GM10248 (cell line): Measurements from ENCODE around the gene GALK1.
"Not testable (repeated sequence)": the region's sequence is repeated elsewhere in the genome, so short reads cannot be mapped to it uniquely, and the experiment has no call there.

ENCODE experiments used
- CTCF ChIA-PET: fragments of 300-600 bp; sonication (Branson Sonifier 250); formaldehyde crosslinking; extraction: SDS; loops from one replicate; lab custom pipeline; 2021; ENCODE audit warnings: antibody characterized with exemption; lab: Yijun Ruan, JAX
- POLR2A ChIA-PET: fragments of 350-650 bp; sonication (Branson Sonifier 250); formaldehyde crosslinking; extraction: SDS; loops from one replicate; lab custom pipeline; 2020; ENCODE audit warnings: antibody characterized with exemption; lab: Yijun Ruan, JAX
- DNase-seq: peaks from one replicate; pipeline ENCODE4 v3.0.0; 2012; ENCODE audit errors: extremely low spot score
- TF ChIP-seq, protein P1 (sequence below): IDR thresholded peaks from 2 replicates; pipeline ENCODE4 v1.5.1; 2012; ENCODE audit warnings: mild to moderate bottlenecking, low read depth; ENCODE audit errors: extremely low read depth, missing control alignments, control extremely low read depth

The GALK1 gene

DNA sequence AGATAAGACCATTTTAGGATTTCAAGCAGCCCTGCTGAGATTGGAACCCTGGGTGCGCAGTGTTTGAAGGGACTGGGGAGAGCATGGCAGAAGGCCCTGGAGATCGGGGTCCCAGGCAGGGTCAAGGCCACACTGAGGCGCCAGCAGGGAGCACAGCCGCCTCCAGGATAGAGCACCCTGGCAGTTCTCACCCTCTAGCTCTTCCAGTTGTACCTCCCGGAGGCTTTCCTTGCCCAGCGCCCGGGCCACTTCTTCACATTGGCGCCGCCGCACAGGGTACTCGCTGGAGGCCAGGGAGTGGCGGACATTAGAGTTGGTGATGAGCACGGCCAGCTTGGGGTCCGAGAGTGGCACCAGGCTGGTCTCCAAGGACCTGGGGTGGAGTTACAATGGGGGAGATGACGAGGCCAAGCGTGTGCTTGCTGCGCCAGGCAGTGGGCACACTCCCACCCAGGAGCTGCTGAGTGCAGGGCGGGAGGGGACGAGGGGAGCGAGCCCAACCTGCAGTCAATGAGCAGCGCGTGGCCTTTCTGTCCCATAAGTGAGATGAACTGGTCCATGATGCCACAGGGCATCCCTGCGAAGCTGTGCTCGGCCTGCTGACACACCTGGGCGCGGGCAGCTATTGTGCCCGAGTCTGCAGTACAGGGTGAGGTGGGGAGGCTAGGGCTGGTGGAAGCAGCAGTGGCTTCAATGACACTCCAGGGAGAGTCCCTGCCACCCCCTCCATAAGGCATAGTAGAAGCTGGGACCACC, 2.3 kb downstream of the GALK1 start:
- ChIA-PET CTCF (interaction anchor here (0.9 to 6.1 kb wide), 13 partner anchors 9 to 161 kb away, joined by 3 to 106 read pairs (median 9); partner anchors contain the start of genes SMIM5 and TRIM65), POLR2A (interaction anchor here (0.6 to 6.2 kb wide), 4 partner anchors 13 to 475 kb away, joined by 3 to 97 read pairs (median 3); no protein-coding TSS in a partner anchor)
- DNase-seq, result no peak
- TF ChIP-seq, protein P1, sequence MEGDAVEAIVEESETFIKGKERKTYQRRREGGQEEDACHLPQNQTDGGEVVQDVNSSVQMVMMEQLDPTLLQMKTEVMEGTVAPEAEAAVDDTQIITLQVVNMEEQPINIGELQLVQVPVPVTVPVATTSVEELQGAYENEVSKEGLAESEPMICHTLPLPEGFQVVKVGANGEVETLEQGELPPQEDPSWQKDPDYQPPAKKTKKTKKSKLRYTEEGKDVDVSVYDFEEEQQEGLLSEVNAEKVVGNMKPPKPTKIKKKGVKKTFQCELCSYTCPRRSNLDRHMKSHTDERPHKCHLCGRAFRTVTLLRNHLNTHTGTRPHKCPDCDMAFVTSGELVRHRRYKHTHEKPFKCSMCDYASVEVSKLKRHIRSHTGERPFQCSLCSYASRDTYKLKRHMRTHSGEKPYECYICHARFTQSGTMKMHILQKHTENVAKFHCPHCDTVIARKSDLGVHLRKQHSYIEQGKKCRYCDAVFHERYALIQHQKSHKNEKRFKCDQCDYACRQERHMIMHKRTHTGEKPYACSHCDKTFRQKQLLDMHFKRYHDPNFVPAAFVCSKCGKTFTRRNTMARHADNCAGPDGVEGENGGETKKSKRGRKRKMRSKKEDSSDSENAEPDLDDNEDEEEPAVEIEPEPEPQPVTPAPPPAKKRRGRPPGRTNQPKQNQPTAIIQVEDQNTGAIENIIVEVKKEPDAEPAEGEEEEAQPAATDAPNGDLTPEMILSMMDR, result no peak

DNA sequence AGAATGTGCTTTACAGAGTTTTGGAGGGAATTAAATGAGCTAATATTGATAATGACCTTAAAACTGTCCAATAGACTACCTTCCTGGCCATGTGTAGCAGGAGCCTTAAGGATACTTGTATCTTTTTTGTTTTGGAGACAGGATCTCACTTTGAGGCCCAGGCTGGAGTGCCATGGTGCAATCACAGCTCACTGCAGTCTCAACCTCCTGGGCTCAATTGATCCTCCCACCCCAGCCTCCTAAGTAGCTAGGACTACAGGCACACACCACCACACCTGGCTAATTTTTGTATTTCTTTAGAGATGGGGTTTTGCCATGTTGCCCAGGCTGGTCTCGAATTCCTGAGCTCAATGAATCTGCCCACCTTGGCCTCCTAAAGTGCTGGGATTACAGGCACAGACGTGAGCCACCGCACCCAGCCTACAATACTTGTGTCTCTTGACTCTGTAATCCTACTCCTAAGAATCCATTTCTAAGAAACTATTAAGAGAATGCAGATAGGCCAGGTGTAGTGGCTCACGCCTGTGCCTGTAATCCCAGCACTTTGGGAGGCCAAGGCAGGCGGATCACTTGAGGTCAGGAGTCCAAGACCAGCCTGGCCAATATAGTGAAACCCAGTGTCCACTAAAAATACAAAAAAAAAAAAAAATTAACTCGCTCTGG, 4.9 kb downstream of the GALK1 start:
- POLR2A ChIA-PET, result interaction anchor here (0.5 to 0.6 kb wide), 2 partner anchors 81 to 95 kb away, joined by 5 read pairs; partner anchors contain the start of gene WBP2
- CTCF ChIA-PET, result interaction anchor here (0.7 to 2.9 kb wide), 5 partner anchors 10 to 88 kb away, joined by 3 to 12 read pairs (median 6); no protein-coding TSS in a partner anchor
- not testable (repeated sequence) for DNase-seq

DNA sequence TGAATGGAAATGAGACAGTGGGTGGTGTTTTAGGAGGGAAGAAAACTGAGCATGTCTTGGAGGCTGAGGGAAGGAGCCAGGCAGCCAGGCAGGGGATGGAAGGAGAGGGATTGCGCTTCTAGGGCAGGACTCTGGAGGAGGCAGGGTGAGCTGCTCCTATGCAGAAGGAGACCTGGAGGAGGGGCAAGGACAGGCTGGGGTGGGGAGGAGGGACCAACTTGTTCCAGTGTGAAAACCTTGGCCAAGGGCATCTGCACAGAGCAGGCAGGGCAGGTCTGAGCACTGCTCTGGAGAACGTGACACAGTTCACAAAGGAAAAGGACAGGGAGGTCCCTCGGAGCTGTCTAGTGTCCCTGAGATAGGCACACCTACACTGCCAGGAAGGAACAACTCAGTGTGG, 5.5 kb downstream of the GALK1 start:
- TF ChIP-seq, protein P1, result no peak
- no peak for DNase-seq
- POLR2A ChIA-PET, result interaction anchor here (0.5 to 0.6 kb wide), 2 partner anchors 82 to 96 kb away, joined by 5 read pairs; partner anchors contain the start of gene WBP2
- CTCF ChIA-PET, result interaction anchor here (0.7 to 2.9 kb wide), 6 partner anchors 9 to 126 kb away, joined by 3 to 12 read pairs (median 5); partner anchors contain the start of gene SMIM5

DNA sequence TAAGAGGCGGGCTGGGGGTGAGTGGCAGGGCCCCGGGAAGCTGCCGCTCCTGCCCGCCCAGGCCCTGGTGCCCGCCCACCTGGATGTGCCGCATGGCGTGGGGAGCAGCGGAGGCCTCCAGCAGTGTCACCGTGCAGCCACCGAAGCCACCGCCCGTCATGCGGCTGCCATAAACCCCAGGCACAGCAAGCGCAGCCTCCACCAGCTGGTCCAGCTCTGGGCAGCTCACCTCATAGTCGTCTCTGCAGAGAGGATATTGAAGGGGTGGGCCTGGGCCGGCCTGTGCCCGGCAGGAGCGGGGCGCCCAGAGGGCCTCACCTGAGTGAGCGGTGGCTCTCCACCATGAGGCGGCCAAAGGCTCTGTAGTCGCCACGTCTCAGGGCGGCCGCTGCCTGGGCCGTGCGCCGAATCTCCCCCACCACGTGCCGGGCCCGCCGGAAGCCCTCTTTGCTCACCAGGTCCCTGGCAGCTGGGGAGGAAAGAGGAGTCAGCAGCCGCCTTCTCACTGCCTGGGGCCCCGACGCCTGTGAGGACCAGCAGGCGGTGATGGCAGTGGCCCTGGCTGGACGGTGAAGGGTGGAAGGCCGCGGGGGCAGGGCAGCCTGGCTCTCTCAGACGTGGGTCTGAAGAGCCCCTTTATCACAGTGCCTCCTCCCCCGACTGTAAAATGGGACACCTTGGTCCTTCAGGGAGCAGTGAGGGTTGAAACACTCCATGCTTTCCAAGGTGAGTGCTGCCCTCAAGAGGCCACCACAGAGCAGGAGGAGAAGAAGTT, 6.7 kb downstream of the GALK1 start:
- TF ChIP-seq, protein P1, result peak; percentile 25
- POLR2A ChIA-PET, result no interaction called here
- CTCF ChIA-PET, result interaction anchor here (1.1 to 18.5 kb wide), 4 partner anchors 8 to 156 kb away, joined by 4 to 856 read pairs (median 8); partner anchors contain the start of gene SMIM5
- no peak for DNase-seq

DNA sequence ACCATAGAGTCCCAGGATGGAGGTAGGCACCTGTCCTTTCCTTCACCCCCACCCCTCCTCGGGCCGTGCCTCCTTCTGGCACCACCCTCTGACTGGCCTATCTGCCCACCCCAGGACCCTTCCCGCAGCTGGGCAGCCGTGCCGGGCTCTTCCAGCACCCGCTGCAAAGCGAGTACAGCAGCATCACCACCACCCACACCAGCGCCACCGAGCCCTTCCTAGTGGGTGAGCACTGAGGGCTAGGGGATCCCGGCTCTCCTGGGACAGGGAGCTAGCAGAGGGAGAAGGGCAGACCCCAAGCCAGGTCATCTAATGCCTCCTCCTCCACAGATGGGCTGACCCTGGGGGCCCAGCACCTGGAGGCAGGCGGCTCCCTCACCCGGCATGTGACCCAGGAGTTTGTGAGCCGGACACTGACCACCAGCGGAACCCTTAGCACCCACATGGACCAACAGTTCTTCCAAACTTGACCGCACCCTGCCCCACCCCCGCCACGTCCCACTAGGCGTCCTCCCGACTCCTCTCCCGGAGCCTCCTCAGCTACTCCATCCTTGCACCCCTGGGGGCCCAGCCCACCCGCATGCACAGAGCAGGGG, 7.8 kb downstream of the GALK1 start:
- ChIA-PET POLR2A (no interaction called here), CTCF (interaction anchor here (0.7 to 18.5 kb wide), 5 partner anchors 8 to 155 kb away, joined by 3 to 856 read pairs (median 5); partner anchors contain the start of genes GALK1 and SMIM5)
- TF ChIP-seq, protein P1, result no peak
- no peak for DNase-seq

DNA sequence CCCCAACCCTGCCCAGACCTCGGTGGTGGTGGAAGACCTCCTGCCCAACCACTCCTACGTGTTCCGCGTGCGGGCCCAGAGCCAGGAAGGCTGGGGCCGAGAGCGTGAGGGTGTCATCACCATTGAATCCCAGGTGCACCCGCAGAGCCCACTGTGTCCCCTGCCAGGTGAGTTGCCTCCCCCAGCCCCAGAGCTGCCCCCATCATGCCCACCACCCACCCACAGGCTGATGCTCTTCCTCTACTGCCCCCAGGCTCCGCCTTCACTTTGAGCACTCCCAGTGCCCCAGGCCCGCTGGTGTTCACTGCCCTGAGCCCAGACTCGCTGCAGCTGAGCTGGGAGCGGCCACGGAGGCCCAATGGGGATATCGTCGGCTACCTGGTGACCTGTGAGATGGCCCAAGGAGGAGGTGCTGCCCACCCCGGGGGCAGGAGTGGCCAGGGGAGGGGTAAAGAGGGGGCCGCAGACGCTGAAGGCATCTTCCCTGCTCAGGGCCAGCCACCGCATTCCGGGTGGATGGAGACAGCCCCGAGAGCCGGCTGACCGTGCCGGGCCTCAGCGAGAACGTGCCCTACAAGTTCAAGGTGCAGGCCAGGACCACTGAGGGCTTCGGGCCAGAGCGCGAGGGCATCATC, 8.4 kb downstream of the GALK1 start:
- CTCF ChIA-PET, result interaction anchor here (0.7 to 18.5 kb wide), 6 partner anchors 7 to 123 kb away, joined by 3 to 856 read pairs (median 6); partner anchors contain the start of genes GALK1 and SMIM5
- POLR2A ChIA-PET, result no interaction called here
- TF ChIP-seq, protein P1, result no peak
- DNase-seq, result no peak
